ENCODE measurements around the gene USE1.

DNA sequence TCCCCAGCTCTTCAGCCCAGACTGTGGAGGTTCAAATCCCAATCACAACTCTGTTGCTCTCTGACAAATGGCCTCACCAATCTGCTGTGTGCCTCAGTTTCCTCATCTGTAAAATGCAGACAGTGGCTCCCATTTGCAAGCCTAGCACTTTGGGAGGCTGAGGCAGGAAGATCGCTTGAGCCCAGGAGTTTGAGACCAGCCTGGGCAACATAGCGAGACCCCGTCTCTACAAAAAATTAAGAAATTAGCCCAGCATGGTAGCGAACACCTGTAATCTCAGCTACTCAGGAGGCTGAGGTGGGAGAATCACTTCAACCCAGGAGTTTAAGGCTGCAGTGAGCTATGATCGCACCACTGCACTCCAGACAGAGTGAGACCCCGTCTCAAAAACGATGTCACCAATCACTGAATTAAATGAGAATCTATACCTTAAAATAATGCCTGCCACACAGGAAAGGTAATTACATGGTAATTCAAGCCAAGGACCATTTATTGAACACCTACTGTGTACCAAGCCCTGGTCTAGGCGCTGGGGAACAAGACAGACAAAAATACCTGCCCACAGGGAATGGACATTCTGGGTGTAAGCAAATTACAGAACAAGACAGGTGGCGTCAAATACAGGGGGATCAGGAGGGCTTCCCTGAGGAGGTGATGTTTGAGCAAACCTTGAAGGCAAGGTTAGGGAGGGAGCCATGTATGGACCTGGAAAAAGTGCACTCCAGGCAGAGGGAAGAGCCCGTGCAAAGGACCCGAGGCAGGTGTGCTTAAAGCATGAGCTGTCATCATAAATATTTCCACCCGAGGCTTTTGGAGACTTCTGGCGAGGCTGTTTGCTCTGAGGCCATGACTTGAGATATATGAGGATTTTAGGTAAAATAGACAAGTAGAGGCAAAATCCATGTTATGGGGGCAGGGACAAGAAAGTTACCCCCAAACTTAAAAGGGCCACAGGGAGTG lies 22.9 kb downstream of the USE1 start:
- TF ChIP-seq, protein P1, sequence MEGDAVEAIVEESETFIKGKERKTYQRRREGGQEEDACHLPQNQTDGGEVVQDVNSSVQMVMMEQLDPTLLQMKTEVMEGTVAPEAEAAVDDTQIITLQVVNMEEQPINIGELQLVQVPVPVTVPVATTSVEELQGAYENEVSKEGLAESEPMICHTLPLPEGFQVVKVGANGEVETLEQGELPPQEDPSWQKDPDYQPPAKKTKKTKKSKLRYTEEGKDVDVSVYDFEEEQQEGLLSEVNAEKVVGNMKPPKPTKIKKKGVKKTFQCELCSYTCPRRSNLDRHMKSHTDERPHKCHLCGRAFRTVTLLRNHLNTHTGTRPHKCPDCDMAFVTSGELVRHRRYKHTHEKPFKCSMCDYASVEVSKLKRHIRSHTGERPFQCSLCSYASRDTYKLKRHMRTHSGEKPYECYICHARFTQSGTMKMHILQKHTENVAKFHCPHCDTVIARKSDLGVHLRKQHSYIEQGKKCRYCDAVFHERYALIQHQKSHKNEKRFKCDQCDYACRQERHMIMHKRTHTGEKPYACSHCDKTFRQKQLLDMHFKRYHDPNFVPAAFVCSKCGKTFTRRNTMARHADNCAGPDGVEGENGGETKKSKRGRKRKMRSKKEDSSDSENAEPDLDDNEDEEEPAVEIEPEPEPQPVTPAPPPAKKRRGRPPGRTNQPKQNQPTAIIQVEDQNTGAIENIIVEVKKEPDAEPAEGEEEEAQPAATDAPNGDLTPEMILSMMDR (IDR thresholded peaks at IDR 0.05; ENCODE audit: low read length): no peak
- no peak for TF ChIP-seq EZH2 (IDR thresholded peaks at IDR 0.05; ENCODE audit: borderline replicate concordance, low read length)
